Superior temporal gyrus (tissue), 1 donor: Measurements from ENCODE around the gene MYOCOS.
A peak's percentile ranks its signal among the peaks of the same experiment; 100 is the strongest.
"Not testable (repeated sequence)": the region's sequence is repeated elsewhere in the genome, so short reads cannot be mapped to it uniquely, and the experiment has no call there.

Source experiments
- DNase-seq: peaks from one replicate; pipeline ENCODE4 v3.0.0-alpha.2; 2016; ENCODE audit errors: extremely low spot score

MYOCOS gene

DNA sequence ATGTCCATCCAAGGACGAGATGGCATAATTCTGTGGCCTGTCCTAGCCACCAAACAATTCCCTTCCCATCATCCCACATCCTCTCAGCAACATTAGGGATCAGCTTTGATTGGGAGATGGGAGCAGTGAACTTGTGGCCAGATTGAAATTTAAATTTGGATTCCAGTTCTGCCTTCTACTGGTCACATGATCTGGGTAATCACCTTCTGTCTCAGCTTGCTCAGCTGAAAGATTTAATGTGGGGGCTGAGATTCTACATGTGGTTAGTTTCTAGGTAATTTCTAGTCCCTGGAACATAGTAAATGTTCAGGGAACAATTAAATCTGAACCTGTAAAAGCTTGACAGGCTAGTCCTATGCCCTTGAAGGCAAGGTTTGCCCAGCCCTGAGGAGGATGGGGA is 3.2 kb downstream of the MYOCOS start:
- DNase-seq, result no peak

- no peak for DNase-seq
These were observed 5.0 kb downstream of the MYOCOS start for GRCh38 chr1:171627020-171627419.

- DNase-seq, result no peak
These were observed 6.2 kb downstream of the MYOCOS start for GRCh38 chr1:171628225-171628624.

DNA sequence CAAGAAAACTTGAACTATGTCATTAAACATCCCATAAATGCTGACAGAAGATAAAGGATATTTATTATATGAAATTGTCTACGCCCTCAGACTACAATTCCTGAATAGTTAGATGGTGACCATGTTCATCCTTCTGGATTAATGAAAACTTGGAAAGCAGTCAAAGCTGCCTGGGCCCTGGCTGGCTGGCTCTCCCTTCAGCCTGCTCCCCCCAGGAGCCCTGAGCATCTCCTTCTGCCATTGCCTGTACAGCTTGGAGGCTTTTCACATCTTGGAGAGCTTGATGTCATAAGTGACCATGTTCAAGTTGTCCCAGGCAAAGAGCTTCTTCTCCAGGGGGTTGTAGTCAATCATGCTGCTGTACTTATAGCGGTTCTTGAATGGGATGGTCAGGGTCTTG is 13.6 kb downstream of the MYOCOS start:
- no peak for DNase-seq

DNA sequence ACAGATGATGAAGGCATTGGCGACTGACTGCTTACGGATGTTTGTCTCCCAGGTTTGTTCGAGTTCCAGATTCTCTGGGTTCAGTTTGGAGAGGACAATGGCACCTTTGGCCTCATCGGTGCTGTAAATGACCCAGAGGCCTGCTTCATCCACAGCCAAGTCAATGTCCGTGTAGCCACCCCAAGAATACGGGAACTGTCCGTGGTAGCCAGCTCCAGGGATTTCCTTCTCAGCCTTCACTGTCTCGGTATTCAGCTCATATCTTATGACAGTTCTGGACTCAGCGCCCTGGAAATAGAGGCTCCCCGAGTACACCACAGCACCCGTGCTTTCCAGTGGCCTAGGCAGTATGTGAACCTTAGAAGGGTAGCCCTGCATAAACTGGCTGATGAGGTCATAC is 14.1 kb downstream of the MYOCOS start:
- DNase-seq, result no peak

GRCh38 chr1:171637928-171638576 is 16.0 kb downstream of the MYOCOS start:
- no peak for DNase-seq

GRCh38 chr1:171640225-171640624 is 18.2 kb downstream of the MYOCOS start:
- DNase-seq, result no peak

- no peak for DNase-seq
These were observed 19.2 kb downstream of the MYOCOS start for GRCh38 chr1:171641076-171641864.

GRCh38 chr1:171642197-171642596 is 20.2 kb downstream of the MYOCOS start:
- no peak for DNase-seq

DNA sequence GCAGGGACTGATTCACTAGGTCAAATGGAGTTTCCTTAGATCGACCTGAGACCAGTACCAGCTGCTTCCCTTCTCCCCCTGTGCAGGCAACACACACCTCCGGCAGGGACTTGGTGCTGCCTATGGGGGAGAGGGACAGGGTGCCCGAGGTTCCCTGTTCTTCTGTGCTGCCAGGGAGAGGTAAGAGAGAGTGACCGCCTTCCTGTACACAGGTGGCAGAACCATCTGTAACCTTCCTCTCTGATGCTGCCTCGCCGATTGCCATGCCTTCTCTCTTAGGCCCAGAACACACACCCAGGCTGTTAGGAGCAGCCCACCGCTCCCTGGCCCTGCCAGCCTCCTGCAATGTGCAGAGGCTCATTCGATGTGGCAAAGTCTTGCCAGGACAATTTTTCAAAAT is 21.1 kb downstream of the MYOCOS start:
- DNase-seq, result no peak

- DNase-seq, result peak; percentile 82
These were observed 22.9 kb downstream of the MYOCOS start for GRCh38 chr1:171644805-171645483.

DNA sequence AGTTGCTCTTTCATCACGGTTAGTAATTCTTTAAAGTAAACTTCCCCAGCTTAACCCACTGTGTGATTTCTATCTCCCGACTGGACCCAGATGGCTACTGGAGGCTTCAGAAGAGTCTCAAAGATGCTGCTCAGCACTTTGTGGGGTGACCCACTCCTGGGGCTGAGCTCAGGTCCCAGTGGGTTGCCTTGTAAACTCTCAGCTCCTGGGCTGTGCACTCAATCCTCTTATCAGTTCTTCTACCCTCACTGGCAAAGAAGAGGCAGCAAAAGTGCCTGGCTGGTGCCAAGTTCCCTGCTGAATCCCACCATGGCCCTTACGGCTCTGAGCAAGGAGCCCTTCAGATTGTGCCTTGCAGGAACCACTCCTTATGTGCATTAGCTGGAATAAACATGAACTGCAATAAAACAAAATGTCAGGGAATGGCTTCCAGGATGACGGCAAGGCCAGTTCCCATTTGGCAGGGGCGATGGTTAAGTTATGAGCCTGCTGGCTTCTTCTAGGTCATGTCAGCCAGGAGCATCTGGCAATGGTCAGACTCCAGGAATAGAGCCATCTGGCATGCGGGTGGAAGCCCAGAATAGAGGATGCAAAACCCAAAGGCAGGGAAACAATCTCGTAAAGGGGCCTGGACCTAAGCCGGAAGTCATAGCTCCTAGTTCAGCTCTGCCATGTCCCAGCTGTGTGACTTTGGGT is 23.7 kb downstream of the MYOCOS start:
- DNase-seq, result peak; percentile 31

- no peak for DNase-seq
These were observed 24.2 kb downstream of the MYOCOS start for GRCh38 chr1:171646249-171646560.

- DNase-seq, result no peak
These were observed 30.3 kb downstream of the MYOCOS start, which contains the start of gene MYOC for GRCh38 chr1:171652234-171652822. Gene MYOC (minus strand): TSS chr1:171652688. CDS start chr1:171652611, 77 bp downstream.

DNA sequence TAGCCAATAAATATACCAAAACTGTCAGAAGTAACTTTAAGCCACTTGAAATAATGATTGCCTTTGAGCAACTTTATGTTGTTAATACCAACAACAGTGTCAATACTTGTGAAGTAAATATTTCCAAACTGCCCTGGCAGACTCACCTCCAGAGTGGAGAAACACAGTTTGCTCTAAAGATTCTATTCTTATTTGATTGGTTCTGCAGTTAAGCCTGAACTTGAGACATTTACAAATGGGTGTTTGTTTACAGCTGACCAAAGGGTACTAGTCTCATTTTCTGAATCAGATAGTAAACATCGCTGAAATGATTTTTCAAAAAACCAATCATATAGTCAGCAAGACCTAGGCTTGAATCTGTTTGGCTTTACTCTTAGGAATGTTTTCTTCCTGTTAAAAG is 31.8 kb downstream of the MYOCOS start:
- DNase-seq, result no peak

GRCh38 chr1:171654201-171654941 is 32.3 kb downstream of the MYOCOS start:
- no peak for DNase-seq

- no peak for DNase-seq
These were observed 33.1 kb downstream of the MYOCOS start for GRCh38 chr1:171654942-171655745.

- no peak for DNase-seq
These were observed 33.7 kb downstream of the MYOCOS start for GRCh38 chr1:171655746-171656116.

DNA sequence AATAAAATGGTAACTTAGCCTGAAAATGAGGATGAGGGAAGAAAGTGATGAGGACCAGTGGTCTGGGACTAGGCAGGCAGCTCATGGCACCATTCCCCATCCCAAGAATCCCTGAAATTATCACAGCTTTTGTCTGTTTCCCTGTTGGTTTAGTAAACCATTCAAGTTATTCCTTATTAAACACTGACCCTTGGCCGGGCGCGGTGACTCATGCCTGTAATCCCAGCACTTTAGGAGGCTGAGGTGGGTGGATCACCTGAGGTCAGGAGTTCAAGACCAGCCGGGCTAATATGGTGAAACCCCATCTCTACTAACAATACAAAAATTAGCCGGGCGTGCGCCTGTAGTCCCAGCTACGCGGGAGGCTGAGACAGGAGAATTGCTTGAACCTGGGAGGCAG is 34.2 kb downstream of the MYOCOS start:
- not testable (repeated sequence) for DNase-seq

DNA sequence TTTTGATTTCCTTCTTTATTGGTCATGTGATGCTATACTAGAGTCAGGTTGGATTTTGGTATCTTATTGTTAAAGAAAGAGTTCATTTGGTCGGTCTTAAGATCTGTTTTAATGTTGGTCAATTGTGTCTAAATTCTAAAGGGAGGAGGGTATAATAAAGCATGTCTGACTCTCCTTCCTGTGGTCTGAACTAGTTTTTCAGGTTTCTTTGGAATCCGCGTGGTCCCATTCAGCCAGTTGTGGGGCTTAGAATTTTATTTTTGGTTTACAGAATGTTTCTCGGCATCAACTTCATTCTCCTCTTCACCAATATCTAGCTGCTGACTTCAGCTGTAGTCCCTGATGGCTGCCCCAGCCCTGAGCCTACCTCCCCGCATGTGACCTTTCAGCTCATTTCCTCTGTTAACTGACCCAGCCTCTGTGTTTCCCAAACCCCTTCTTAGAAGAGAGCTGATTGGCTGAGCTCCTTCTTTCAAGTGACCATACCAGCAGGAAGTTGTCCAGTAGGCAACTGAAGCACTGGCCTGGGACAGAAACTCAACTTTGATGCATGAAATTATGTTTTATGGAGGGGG is 39.1 kb downstream of the MYOCOS start:
- no peak for DNase-seq
